ENCODE data around the gene LTC4S.

LTC4S gene

GRCh38 chr5:179772351-179772750 is 21.4 kb upstream of the LTC4S start:
- TF ChIP-seq CTCF (IDR thresholded peaks at IDR 0.05; ENCODE audit: low read depth, low read length, missing control alignments), result no peak
- H3K27me3 ChIP-seq (replicated peaks), result no peaks in the 10 kb centered on the region
- H3K36me3 ChIP-seq (replicated peaks), result peaks cover 73% of the 10 kb centered on the region
- in situ Hi-C loops (cut with HindIII; ENCODE audit: low pct_ligation_motif_present, low sequenced_read_pairs), result no loop called here
- DNase-seq, result no peak
- no peak overlapping the region for H3K4me3 ChIP-seq (ENCODE audit: low read depth, low read length)
- H3K27ac ChIP-seq, result no peak overlapping the region

- TF ChIP-seq CTCF (IDR thresholded peaks at IDR 0.05; ENCODE audit: low read depth, low read length, missing control alignments), result no peak
- Histone ChIP-seq H3K36me3 (replicated peaks) (peaks cover 76% of the 10 kb centered on the region), H3K27ac (no peak overlapping the region), H3K27me3 (replicated peaks) (no peaks in the 10 kb centered on the region), H3K4me3 (ENCODE audit: low read depth, low read length) (no peak overlapping the region)
- no peak for DNase-seq
- in situ Hi-C loops (cut with HindIII; ENCODE audit: low pct_ligation_motif_present, low sequenced_read_pairs), result no loop called here
Observed at GRCh38 chr5:179773686-179774040, 20.1 kb upstream of the LTC4S start.

- Histone ChIP-seq H3K4me3 (ENCODE audit: low read depth, low read length) (no peak overlapping the region), H3K27ac (no peak overlapping the region), H3K27me3 (replicated peaks) (no peaks in the 10 kb centered on the region), H3K36me3 (replicated peaks) (peaks cover 68% of the 10 kb centered on the region)
- TF ChIP-seq CTCF (IDR thresholded peaks at IDR 0.05; ENCODE audit: low read depth, low read length, missing control alignments), result no peak
- no peak for DNase-seq
- in situ Hi-C loops (cut with HindIII; ENCODE audit: low pct_ligation_motif_present, low sequenced_read_pairs), result no loop called here
Observed at GRCh38 chr5:179774442-179774841, 19.3 kb upstream of the LTC4S start.

GRCh38 chr5:179776411-179776938 is 17.3 kb upstream of the LTC4S start:
- no peak for TF ChIP-seq CTCF (IDR thresholded peaks at IDR 0.05; ENCODE audit: low read depth, low read length, missing control alignments)
- H3K4me3 ChIP-seq (ENCODE audit: low read depth, low read length), result no peak overlapping the region
- peaks cover 52% of the 10 kb centered on the region for H3K36me3 ChIP-seq (replicated peaks)
- H3K27ac ChIP-seq, result no peak overlapping the region
- H3K27me3 ChIP-seq (replicated peaks), result no peaks in the 10 kb centered on the region
- no peak for DNase-seq
- in situ Hi-C loops (cut with HindIII; ENCODE audit: low pct_ligation_motif_present, low sequenced_read_pairs), result no loop called here

- in situ Hi-C loops (cut with HindIII; ENCODE audit: low pct_ligation_motif_present, low sequenced_read_pairs), result no loop called here
- Histone ChIP-seq H3K27me3 (replicated peaks) (no peaks in the 10 kb centered on the region), H3K27ac (no peak overlapping the region), H3K4me3 (ENCODE audit: low read depth, low read length) (no peak overlapping the region), H3K36me3 (replicated peaks) (peaks cover 42% of the 10 kb centered on the region)
- no peak for TF ChIP-seq CTCF (IDR thresholded peaks at IDR 0.05; ENCODE audit: low read depth, low read length, missing control alignments)
- DNase-seq, result no peak
Observed at GRCh38 chr5:179777456-179777855, 16.3 kb upstream of the LTC4S start.

GRCh38 chr5:179777909-179778308 is 15.9 kb upstream of the LTC4S start:
- Histone ChIP-seq H3K36me3 (replicated peaks) (peaks cover 37% of the 10 kb centered on the region), H3K27ac (no peak overlapping the region), H3K27me3 (replicated peaks) (no peaks in the 10 kb centered on the region), H3K4me3 (ENCODE audit: low read depth, low read length) (no peak overlapping the region)
- no peak for TF ChIP-seq CTCF (IDR thresholded peaks at IDR 0.05; ENCODE audit: low read depth, low read length, missing control alignments)
- in situ Hi-C loops (cut with HindIII; ENCODE audit: low pct_ligation_motif_present, low sequenced_read_pairs), result no loop called here
- no peak for DNase-seq
